ENCODE measurements around the gene CA5A. TPM values are rescaled to one million over a fixed set of nuclear protein-coding genes. Genes with fewer than 3 reads are reported as not detected.
"Not testable (repeated sequence)": the region's sequence is repeated elsewhere in the genome, so short reads cannot be mapped to it uniquely, and the experiment has no call there.

Gene CA5A
- total RNA-seq, 3 donors from 2014 or later (not counting 1 experiment from before 2014, with no cell fraction given) = not detected

- peak overlapping the region; percentile 86 to 94 for H3K27ac Mint-ChIP-seq
- peaks cover 10% of the 10 kb centered on the region for H3K36me3 Mint-ChIP-seq
- DNase-seq (no peak), ATAC-seq (no peak)
- H3K4me3 Mint-ChIP-seq = peak overlapping the region; percentile 37
- no peaks in the 10 kb centered on the region for H3K9me3 Mint-ChIP-seq
- peaks cover 0 to 4% of the 10 kb centered on the region in 2 donors for H3K27me3 Mint-ChIP-seq (ENCODE audit: low read depth in 2 of 2)
- intact Hi-C loops (cut with micrococcal nuclease) = loop anchor here (5.0 kb wide), 1 partner anchor 485 kb away; no protein-coding TSS in a partner anchor
- no peak for TF ChIP-seq CTCF (IDR thresholded peaks at IDR 0.05)
- Histone ChIP-seq H3K4me1 (ENCODE audit: control insufficient read depth, insufficient read depth, low read length) (peaks cover 54% of the 10 kb centered on the region), H3K27me3 (ENCODE audit: control insufficient read depth, insufficient read depth, low read length) (no peaks in the 10 kb centered on the region), H3K9me3 (ENCODE audit: control insufficient read depth, insufficient read depth, low read length) (no peaks in the 10 kb centered on the region), H3K36me3 (ENCODE audit: control insufficient read depth, insufficient read depth, low read length) (peaks cover 19% of the 10 kb centered on the region), H3K27ac (ENCODE audit: low read length) (no peak overlapping the region), H3K4me3 (ENCODE audit: low read length) (no peak overlapping the region)
- WGBS (ENCODE audit: insufficient coverage) = 97% methylated on average over 13 of the region's 17 CpGs
- H3K4me1 Mint-ChIP-seq = peaks cover 46 to 64% of the 10 kb centered on the region in 2 donors
Measured at GRCh38 chr16:87982581-87983041, 46.3 kb upstream of the CA5A start.

- peak overlapping the region; percentile 77 for H3K4me3 Mint-ChIP-seq
- intact Hi-C loops (cut with micrococcal nuclease) = loop anchor here (2.0 to 5.0 kb wide), 2 partner anchors 19 to 484 kb away; no protein-coding TSS in a partner anchor
Measured at GRCh38 chr16:87981376-87981775, 45.0 kb upstream of the CA5A start.

GRCh38 chr16:87979911-87980630 is 43.7 kb upstream of the CA5A start:
- peaks cover 46 to 59% of the 10 kb centered on the region in 2 donors for H3K4me1 Mint-ChIP-seq
- H3K9me3 ChIP-seq (ENCODE audit: control insufficient read depth, insufficient read depth, low read length); H3K27ac ChIP-seq (ENCODE audit: low read length); H3K9me3 Mint-ChIP-seq; H3K27me3 Mint-ChIP-seq (ENCODE audit: low read depth in 2 of 2); H3K36me3 Mint-ChIP-seq; H3K27me3 ChIP-seq (ENCODE audit: control insufficient read depth, insufficient read depth, low read length); H3K4me3 ChIP-seq (ENCODE audit: low read length): not testable (repeated sequence)
- ATAC-seq (peak; percentile 70 to 89 (median 73)), DNase-seq (peak; percentile 45 to 59)
- WGBS (ENCODE audit: insufficient coverage) = 18% methylated on average over 10 of the region's 12 CpGs
- Histone ChIP-seq H3K4me1 (ENCODE audit: control insufficient read depth, insufficient read depth, low read length) (peaks cover 54% of the 10 kb centered on the region), H3K36me3 (ENCODE audit: control insufficient read depth, insufficient read depth, low read length) (peaks cover 21% of the 10 kb centered on the region)
- peak overlapping the region; percentile 84 for H3K4me3 Mint-ChIP-seq
- H3K27ac Mint-ChIP-seq = peak overlapping the region; percentile 86 to 94
- intact Hi-C loops (cut with micrococcal nuclease) = loop anchor here (2.0 to 5.0 kb wide), 2 partner anchors 17 to 483 kb away; no protein-coding TSS in a partner anchor

More at GRCh38 chr16:87981376-87981775, 45.0 kb upstream of the CA5A start:
- H3K9me3 ChIP-seq (ENCODE audit: control insufficient read depth, insufficient read depth, low read length); H3K27ac ChIP-seq (ENCODE audit: low read length); H3K27me3 Mint-ChIP-seq (ENCODE audit: low read depth in 2 of 2); H3K4me3 ChIP-seq (ENCODE audit: low read length); H3K27me3 ChIP-seq (ENCODE audit: control insufficient read depth, insufficient read depth, low read length); H3K9me3 Mint-ChIP-seq; H3K36me3 Mint-ChIP-seq: not testable (repeated sequence)
- peak; percentile 48 to 68 for DNase-seq
- 72% methylated on average over 2 of the region's 4 CpGs for WGBS (ENCODE audit: insufficient coverage)
- Histone ChIP-seq H3K4me1 (ENCODE audit: control insufficient read depth, insufficient read depth, low read length) (peaks cover 54% of the 10 kb centered on the region), H3K36me3 (ENCODE audit: control insufficient read depth, insufficient read depth, low read length) (peaks cover 19% of the 10 kb centered on the region)
- peak; percentile 39 to 65 (median 59) for ATAC-seq
- H3K4me1 Mint-ChIP-seq = peaks cover 46 to 62% of the 10 kb centered on the region in 2 donors
- H3K27ac Mint-ChIP-seq = peak overlapping the region; percentile 86 to 94

GRCh38 chr16:87979352-87979751 is 43.0 kb upstream of the CA5A start:
- DNase-seq = no peak
- Histone ChIP-seq H3K36me3 (ENCODE audit: control insufficient read depth, insufficient read depth, low read length) (peaks cover 18% of the 10 kb centered on the region), H3K27me3 (ENCODE audit: control insufficient read depth, insufficient read depth, low read length) (no peaks in the 10 kb centered on the region), H3K4me3 (ENCODE audit: low read length) (no peak overlapping the region), H3K4me1 (ENCODE audit: control insufficient read depth, insufficient read depth, low read length) (peaks cover 56% of the 10 kb centered on the region), H3K9me3 (ENCODE audit: control insufficient read depth, insufficient read depth, low read length) (no peaks in the 10 kb centered on the region), H3K27ac (ENCODE audit: low read length) (no peak overlapping the region)
- peaks cover 0 to 4% of the 10 kb centered on the region in 2 donors for H3K27me3 Mint-ChIP-seq (ENCODE audit: low read depth in 2 of 2)
- ATAC-seq = no peak
- peaks cover 10% of the 10 kb centered on the region for H3K36me3 Mint-ChIP-seq
- WGBS (ENCODE audit: insufficient coverage) = 86% methylated on average over 6 of the region's 8 CpGs
- peaks cover 50 to 55% of the 10 kb centered on the region in 2 donors for H3K4me1 Mint-ChIP-seq
- intact Hi-C loops (cut with micrococcal nuclease) = no loop called here
- no peaks in the 10 kb centered on the region for H3K9me3 Mint-ChIP-seq
- peak overlapping the region; percentile 86 to 94 for H3K27ac Mint-ChIP-seq
- H3K4me3 Mint-ChIP-seq = no peak overlapping the region
- no peak for TF ChIP-seq CTCF (IDR thresholded peaks at IDR 0.05)
